ENCODE results near the gene MST1. TPM values are rescaled to one million over a fixed set of nuclear protein-coding genes. Genes with fewer than 3 reads are reported as not detected.

Gene MST1
- total RNA-seq, 2 donors from 2014 or later: 10.2 to 32.2 TPM

DNA sequence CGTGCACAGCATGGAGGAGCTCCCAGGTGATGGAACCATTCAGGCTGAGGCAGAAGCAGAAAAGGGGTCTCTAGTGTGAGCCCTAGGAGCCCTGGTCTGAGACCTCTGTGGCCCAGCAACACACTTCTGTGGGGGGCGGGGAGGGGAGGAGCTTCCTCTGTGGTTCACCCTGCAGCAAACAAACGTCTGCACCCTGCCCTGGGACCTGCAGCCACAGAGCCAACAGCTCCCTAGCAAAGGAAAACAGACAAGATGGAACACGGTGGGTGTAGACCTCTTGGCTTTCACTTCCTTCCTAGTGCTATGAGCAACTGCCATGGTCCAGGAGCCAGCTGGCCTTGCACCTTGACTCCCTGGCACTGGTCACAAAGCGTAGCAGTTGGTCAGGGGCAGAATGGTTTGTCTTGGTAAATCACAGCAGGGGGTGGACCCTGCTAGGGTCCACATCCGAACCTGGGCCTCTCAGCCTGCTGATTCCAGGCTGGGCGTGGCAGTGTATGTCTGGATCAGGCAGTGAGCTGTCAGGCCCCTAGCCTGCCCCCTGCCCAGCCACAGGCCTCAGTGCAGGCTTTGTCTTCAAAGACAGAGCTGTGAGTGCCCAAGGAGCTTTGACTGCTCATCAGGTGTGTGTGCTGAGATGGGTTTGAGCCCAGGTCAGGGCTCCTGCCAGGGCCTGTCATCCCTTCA, 23.5 kb upstream of the MST1 start:
- no peaks in the 10 kb centered on the region for H3K27me3 ChIP-seq (replicated peaks; ENCODE audit: insufficient read depth)
- TF ChIP-seq POLR2AphosphoS5 (IDR thresholded peaks at IDR 0.05): no peak
- no peaks in the 10 kb centered on the region for H3K4me1 ChIP-seq (replicated peaks)
- no peak overlapping the region for H3K27ac ChIP-seq
- no peaks in the 10 kb centered on the region for H3K36me3 ChIP-seq
- intact Hi-C loops (cut with DNase I): no loop called here
- WGBS: 56% methylated on average over 7 of the region's 7 CpGs
- no peak for DNase-seq (ENCODE audit: low spot score)
- no peaks in the 10 kb centered on the region for H3K9me3 ChIP-seq
- H3K4me3 ChIP-seq: no peak overlapping the region

DNA sequence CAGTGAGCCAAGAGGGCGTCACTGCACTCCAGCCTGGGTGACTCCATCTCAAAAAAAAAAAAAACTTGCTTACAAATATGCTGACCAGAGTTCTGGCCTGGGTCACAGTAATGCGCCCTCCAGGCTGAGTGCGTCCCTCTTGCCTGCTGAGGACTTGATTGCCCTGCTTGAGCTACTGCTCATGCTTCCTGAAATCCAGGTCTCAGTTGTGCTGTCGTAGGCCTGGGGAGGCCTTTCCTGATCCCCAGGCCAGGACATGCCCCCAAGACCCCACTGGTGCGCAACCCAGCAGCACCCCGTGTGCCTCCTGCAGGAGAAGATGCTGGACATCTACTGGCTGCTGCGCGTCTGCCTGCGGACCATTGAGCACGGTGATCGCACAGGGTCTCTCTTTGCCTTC, 22.9 kb upstream of the MST1 start:
- no peak for DNase-seq (ENCODE audit: low spot score)
- 96% methylated on average over 11 of the region's 11 CpGs for WGBS
- Histone ChIP-seq H3K27ac (no peak overlapping the region), H3K36me3 (no peaks in the 10 kb centered on the region), H3K27me3 (replicated peaks; ENCODE audit: insufficient read depth) (no peaks in the 10 kb centered on the region), H3K4me3 (no peak overlapping the region), H3K4me1 (replicated peaks) (no peaks in the 10 kb centered on the region), H3K9me3 (no peaks in the 10 kb centered on the region)
- no peak for TF ChIP-seq POLR2A (IDR thresholded peaks at IDR 0.05)
- TF ChIP-seq, protein P1, sequence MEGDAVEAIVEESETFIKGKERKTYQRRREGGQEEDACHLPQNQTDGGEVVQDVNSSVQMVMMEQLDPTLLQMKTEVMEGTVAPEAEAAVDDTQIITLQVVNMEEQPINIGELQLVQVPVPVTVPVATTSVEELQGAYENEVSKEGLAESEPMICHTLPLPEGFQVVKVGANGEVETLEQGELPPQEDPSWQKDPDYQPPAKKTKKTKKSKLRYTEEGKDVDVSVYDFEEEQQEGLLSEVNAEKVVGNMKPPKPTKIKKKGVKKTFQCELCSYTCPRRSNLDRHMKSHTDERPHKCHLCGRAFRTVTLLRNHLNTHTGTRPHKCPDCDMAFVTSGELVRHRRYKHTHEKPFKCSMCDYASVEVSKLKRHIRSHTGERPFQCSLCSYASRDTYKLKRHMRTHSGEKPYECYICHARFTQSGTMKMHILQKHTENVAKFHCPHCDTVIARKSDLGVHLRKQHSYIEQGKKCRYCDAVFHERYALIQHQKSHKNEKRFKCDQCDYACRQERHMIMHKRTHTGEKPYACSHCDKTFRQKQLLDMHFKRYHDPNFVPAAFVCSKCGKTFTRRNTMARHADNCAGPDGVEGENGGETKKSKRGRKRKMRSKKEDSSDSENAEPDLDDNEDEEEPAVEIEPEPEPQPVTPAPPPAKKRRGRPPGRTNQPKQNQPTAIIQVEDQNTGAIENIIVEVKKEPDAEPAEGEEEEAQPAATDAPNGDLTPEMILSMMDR (IDR thresholded peaks at IDR 0.05): no peak
- TF ChIP-seq POLR2AphosphoS5 (IDR thresholded peaks at IDR 0.05): no peak
- intact Hi-C loops (cut with DNase I): no loop called here

DNA sequence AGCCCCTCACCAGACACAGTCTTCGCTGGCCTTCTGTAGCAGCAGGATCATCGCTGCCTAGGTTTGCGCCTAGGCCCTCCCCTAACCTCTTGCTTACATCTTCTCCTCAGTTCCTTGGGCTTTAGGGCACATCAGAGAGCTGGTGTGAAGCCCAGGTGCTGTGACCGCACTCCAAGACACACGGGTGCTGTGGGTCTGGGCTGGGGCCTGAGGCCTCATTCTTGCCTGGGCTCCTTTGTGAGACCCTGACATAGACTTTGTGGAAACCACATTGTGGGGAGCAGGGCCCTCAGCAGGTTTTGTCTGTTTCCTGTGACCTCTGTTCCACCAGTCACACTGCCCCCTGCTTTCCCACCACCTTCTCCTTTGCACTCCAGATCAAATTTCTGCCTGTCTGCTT, 22.2 kb upstream of the MST1 start:
- TF ChIP-seq, protein P1 (IDR thresholded peaks at IDR 0.05): no peak
- TF ChIP-seq POLR2AphosphoS5 (IDR thresholded peaks at IDR 0.05) (no peak), POLR2A (IDR thresholded peaks at IDR 0.05) (no peak)
- H3K27me3 ChIP-seq (replicated peaks; ENCODE audit: insufficient read depth): no peaks in the 10 kb centered on the region
- no peaks in the 10 kb centered on the region for H3K36me3 ChIP-seq
- intact Hi-C loops (cut with DNase I): no loop called here
- H3K27ac ChIP-seq: no peak overlapping the region
- no peak overlapping the region for H3K4me3 ChIP-seq
- no peak for DNase-seq (ENCODE audit: low spot score)
- no peaks in the 10 kb centered on the region for H3K4me1 ChIP-seq (replicated peaks)
- 93% methylated on average over 5 of the region's 5 CpGs for WGBS
- no peaks in the 10 kb centered on the region for H3K9me3 ChIP-seq

DNA sequence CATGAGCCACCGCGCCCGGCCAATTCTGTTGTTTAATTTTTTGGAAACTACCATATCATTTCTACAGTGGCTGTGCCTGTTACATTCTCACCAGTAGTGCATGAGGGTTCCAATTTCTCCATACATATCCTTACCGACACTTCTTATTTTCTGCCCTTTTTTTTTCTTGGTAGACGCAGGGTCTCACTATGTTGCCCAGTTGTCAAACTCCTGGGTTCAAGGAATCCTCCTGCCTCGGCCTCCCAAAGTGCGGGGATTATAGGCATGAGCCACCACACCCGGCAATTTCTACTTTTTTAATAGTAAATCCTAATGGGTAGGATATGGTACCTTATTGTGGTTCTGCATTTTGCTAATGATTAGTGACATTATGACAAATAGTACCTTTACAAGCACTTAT, 20.6 kb upstream of the MST1 start:
- TF ChIP-seq POLR2A (IDR thresholded peaks at IDR 0.05) (no peak), POLR2AphosphoS5 (IDR thresholded peaks at IDR 0.05) (no peak)
- TF ChIP-seq, protein P1 (IDR thresholded peaks at IDR 0.05): no peak
- H3K27me3 ChIP-seq (replicated peaks; ENCODE audit: insufficient read depth): no peaks in the 10 kb centered on the region
- H3K36me3 ChIP-seq: peaks cover 0 to 4% of the 10 kb centered on the region in 2 donors
- WGBS: 96% methylated on average over 8 of the region's 8 CpGs
- no peak overlapping the region for H3K4me3 ChIP-seq
- no peak overlapping the region for H3K27ac ChIP-seq
- H3K4me1 ChIP-seq (replicated peaks): no peaks in the 10 kb centered on the region
- no peak for DNase-seq (ENCODE audit: low spot score)
- intact Hi-C loops (cut with DNase I): no loop called here
- no peaks in the 10 kb centered on the region for H3K9me3 ChIP-seq

DNA sequence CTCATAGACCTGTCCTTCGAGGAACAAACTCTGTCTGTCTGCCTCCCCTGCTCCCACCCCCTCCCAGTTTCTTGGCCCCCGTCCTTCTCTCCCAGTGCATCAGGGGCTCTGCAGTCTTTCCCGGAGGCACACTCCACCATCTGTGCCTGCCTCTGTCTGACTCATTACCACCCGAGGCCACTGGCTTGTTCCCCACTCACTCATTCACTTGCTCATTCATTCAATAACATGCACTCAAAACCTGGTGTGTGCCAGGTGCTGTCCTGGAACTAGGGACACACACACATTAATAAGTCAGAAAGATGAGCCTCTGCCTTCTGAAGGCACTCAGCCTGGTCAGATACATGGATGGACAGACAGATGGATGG, 17.8 kb upstream of the MST1 start:
- TF ChIP-seq POLR2AphosphoS5 (IDR thresholded peaks at IDR 0.05) (no peak), POLR2A (IDR thresholded peaks at IDR 0.05) (no peak)
- intact Hi-C loops (cut with DNase I): no loop called here
- H3K4me1 ChIP-seq (replicated peaks): no peaks in the 10 kb centered on the region
- H3K36me3 ChIP-seq: peaks cover 0 to 4% of the 10 kb centered on the region in 2 donors
- WGBS: 75% methylated on average over 4 of the region's 4 CpGs
- no peak for DNase-seq (ENCODE audit: low spot score)
- no peaks in the 10 kb centered on the region for H3K9me3 ChIP-seq
- H3K4me3 ChIP-seq: no peak overlapping the region
- no peak overlapping the region for H3K27ac ChIP-seq
- H3K27me3 ChIP-seq (replicated peaks; ENCODE audit: insufficient read depth): no peaks in the 10 kb centered on the region

DNA sequence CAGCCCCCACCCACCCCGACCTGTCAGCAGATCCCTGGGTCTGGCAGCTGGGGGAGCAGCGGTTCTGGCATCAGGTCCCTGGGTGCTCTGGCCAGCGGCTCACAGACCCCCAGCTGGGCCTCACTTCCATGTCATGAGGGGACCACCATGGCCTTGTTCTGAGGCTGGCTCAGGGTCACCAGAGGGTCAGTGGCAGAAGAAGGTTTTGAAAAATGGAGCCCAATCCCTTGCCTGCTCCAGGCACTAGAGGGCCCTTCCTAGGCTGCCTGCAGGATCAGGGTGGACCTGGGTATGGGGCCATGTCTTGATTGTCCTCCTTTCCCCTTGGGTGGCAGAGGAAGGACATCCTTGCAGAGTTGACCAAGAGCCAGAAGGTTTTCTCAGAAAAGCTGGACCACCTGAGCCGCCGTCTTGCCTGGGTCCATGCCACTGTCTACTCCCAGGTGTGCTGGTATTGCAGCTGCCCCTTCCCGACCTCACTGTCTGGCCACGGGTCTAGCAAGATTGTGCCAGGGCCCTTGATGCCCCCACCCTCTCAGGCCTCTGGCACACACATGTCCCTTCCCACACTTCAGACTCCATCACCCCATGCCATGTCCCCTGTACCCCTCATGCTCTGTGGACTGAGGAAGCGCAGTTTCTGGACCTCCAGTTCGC, 17.3 kb upstream of the MST1 start:
- intact Hi-C loops (cut with DNase I): no loop called here
- Histone ChIP-seq H3K27ac (no peak overlapping the region), H3K4me1 (replicated peaks) (no peaks in the 10 kb centered on the region), H3K9me3 (no peaks in the 10 kb centered on the region), H3K27me3 (replicated peaks; ENCODE audit: insufficient read depth) (no peaks in the 10 kb centered on the region), H3K4me3 (no peak overlapping the region), H3K36me3 (peaks cover 0 to 4% of the 10 kb centered on the region in 2 donors)
- WGBS: 78% methylated on average over 9 of the region's 9 CpGs
- no peak for DNase-seq (ENCODE audit: low spot score)
- TF ChIP-seq POLR2A (IDR thresholded peaks at IDR 0.05) (no peak), POLR2AphosphoS5 (IDR thresholded peaks at IDR 0.05) (no peak)
- TF ChIP-seq, protein P1 (IDR thresholded peaks at IDR 0.05): no peak
